RPMI8226 (cell line): ENCODE results near the gene MRE11.
"Not testable (repeated sequence)": the region's sequence is repeated elsewhere in the genome, so short reads cannot be mapped to it uniquely, and the experiment has no call there.

Experiments used
- DNase-seq: peaks from one replicate; pipeline ENCODE4 v3.0.0-alpha.2; 2015

The MRE11 gene

DNA sequence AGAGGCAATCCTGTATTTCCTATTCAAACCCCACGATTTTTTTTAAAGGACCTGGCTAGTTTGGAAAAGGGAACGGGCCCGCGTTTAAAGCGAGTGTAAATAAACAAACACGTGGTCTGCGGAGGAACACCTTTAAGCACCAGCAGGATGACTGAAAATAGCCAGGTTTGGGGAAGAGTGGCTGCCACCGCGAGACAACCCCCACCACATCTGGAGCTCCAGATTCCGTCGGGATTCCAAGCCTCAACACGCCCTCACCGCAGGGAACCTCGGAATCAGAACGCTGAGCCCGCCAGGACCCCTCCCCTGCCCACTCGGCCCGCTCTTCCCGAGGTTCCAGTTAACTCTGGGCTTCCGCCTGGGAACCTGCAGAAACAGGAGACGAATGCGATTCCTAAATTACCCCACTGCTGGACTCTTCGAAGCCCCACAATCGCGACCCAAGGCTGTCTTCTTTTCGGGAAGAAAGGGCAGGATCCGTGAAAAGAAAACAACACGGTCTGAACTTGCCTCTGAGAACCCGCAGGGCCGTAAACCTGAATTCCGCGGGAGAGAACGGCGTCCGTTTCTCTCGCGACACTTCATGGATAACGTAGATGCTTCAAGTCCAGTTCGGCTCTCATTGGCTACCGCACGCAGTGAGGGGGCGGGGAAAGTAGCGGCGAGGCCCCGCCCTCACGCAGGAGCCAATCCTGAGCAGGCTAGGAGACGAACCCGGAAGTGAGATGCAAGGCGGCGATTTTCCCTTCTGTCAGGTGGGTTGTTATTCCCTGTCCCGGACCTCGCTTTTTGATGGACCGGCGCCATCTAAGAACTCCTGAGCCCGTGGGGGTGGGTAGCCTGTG, at the start of gene MRE11, which contains the start of gene ANKRD49:
Gene MRE11, minus strand, starts transcription at position 564 of the 845 bp plus-strand sequence. CDS start 1,043 bp downstream, outside the sequence.
Gene ANKRD49, plus strand, starts transcription at position 704 of the 845 bp plus-strand sequence. CDS start 2,710 bp downstream, outside the sequence.
- DNase-seq = peak; percentile 98

DNA sequence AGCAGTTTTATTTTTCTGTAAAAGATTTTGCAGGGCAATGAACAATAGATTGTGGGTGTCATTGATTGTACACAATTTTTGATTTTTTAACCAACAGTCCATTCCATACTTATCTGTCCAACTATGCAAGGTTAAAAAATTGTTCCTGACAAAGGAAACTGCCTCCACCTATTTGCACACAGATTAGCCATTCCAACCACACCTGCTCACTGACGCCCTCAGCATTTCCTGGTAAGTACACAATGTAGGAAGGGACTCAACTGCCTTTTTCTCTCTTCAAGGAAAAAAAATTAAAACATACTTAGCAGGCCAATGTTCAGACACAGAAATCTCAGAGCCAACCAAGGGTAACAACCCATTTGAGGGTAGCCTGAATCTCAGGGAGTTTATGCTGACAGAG, 45.8 kb upstream of the MRE11 start:
- no peak for DNase-seq

DNA sequence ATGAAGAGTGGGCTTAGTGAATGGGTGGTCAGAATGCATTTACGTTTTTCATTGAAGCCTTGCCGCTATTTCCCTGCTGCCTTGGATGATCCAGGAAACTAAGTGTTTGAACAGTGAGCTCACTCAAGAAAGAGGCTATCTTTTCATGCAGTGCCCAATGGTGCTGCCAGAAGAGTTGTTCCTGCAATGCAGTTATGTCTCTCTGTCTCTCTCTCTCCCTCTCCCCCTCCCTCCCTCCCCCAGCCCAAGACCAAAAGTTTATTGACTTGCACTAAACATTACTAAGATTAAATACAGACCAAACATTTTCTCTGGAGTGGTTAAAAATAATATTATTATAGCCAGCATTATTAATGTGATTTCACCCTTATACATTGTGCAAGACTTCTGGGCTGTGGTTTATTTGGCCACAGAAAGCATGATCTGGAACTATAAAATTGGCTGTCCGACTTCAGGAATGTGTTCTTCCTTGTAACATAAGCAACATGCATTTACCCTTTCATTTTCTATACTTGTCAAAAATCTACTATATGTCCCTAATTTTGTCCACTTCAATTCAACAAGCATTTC, 43.5 kb upstream of the MRE11 start:
- DNase-seq = no peak

DNA sequence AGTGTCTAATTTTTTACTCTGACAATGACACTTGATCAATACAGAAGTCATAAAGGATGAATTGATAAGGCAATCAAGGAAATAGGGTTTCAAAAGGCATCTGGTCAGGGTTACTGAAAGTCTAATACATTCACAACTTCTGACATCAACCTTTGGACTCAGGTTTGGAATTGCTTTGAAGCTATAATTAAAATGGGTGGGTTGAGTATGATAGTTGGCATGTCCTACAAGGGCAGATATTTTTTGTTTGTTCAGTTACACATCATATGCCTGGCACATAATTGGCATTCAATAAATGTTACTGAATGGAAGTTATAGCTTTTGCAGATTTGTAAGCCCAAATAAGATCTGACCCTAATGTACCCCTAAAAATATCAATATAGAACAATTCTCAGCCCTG, 42.7 kb upstream of the MRE11 start:
- no peak for DNase-seq

DNA sequence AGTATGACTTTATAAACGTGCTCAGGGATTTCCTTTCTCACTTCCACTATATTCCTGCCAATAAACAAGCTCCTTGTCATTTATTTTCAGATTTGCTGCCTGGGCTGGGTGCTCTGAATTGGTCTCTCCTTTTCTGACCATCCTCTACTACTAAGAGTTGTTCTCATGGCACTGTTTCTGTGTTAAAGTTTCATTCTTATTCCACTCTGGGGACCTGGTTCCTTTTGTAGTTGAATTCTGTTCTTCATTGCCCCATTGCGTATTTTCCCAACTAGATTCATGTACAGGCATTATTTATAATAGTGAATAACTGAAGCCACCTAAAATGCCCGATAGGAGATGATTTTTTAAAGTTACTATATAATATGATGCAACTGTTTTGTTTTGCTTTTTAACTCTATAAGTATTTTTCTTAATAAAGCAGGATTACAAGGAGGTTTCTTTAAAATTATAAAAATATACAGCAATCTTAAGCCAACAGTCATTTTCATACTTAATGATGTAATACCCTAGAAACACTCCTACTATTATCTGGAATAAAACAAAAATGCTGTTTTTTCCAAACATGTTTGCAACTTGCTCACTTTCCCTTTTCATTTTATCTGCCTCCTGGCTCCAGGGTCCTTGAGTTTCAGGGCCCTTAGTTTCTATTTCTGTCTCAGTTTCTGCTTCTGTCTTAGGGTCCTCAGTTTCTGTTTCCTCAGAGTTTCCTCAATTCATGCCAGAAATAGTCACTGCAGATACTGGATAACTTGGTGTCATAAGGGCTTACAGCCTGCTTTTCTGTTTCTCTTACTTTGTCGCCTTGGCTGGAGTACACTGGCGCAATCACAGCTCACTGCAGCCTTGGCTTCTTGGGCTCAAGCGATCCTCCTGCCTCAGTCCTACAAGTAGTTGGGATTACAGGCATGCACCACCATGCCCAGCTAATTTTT, 40.3 kb upstream of the MRE11 start:
- no peak for DNase-seq

DNA sequence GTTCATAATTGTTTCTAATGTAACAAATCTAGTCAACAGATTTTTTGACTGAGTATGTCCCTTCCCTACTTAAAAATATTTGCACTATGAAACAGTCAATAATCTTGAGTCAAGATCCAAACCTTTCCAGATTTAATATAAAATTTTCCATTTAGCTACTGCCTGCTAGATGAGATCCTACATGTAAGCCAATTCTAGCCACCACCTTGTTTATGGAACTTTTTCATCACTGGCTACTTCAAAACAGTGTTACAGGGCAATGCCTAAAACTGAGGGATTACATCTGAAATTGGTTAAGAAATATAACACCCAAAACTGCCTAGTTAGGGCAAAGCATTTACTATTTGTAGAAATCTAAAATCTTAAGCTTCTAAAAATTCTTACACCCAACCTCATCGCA, 39.6 kb upstream of the MRE11 start:
- DNase-seq = no peak

DNA sequence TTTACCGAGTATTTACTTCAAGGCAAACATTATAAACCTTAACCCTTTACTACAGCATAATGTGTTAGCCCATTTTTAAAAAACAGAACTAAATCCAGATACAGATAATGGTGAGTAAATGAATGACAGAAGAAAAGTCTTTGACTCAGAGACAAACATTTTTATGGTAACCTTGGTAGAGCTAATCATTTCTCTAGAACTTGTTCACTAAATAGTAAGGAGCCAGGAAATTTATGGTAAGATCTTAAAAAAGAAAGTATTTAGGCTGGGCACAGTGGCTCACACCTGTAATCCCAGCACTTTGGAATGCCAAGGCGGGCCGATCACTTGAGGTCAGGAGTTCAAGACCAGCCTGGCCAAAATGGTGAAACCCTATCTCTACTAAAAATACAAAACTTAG, 38.6 kb upstream of the MRE11 start:
- DNase-seq = no peak

DNA sequence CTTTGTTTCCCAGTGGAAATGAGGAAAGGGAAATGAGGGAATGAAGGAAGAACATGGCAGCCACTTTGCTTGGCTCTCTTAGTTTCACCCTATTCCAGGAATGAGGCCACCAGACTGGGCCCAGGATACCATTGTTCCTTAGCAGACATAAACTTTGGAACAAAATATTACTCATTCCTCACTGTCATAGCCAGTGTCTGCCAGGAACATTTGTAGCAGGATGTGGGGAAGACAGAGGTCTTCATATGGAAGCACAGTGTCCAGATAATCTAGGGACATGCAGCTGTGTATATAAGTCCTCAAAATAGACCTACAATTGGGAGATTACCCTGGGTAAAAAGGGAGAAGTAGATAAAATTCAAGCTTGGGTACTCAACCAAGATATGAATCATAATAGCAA, 34.9 kb upstream of the MRE11 start:
- DNase-seq = no peak

DNA sequence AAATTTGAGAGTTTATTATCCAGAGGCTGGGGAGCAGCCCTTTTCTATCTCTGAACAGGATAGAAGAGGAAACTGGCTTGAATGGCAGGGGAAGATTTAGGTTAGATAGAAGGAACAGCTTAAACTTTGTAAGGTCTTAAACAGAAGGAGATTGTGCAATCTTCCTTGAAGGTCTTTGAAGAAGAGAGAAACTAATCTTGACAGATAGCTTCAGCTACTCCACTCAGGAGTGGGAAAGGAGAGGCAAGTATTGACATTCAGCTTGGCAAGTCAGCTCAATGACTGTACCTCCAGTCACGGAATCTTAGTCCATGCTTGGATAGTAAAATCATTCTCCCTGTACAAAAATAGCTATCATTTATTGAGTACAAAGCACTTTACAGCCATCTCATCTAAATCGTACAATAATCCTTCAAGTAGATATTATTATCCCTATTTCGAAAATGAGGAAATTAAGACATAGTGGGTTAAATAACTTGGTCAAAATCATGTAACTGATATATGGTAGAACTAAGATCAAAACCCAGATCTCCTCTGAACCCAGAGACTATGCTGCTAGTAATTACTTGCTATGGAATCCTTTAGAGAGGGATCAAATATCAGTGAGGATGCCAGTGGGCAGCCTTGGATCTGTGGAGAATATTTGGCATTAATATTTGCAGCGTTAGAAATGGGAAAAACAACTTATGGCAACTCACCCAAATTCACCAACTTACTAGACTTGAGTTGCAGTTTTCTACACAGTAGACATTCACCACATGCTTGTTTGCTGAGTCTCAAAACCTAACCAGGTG, 33.2 kb upstream of the MRE11 start:
- DNase-seq = no peak

DNA sequence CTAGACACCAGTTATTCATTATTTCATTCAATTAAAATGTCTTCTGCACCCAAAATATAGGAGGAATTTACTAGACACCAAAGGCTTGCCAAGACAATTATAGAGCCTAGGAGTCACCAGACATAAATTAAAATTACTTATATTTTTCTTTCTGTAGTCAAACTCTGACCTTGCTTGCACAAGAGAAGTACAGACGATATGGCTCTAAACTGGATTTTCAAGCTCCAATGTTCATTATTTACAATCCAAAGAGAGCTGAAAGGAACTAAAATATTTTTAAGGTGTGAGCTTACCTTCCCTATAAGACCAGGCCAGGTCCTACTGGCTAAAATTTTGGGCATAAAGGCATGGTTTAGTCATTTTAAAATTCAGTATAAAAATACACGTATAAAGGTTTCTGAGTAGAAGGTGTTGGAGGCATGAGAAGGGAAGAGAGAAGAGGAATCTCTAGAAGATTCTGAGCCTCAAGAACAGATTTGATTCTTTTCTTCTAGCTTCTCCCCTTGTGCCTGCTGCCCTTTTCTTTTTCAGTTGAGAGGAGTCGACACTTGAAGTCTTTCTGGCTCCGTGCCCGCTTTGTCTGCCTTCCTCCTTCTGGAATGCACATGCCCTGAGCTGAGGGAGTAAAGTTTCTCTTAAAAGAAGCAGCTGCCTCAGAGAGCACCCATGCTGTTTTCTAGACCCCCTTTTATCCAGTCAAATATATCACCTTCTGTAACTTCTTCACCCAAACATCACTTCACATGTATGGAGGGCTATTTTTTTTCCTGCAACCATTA, 32.1 kb upstream of the MRE11 start:
- DNase-seq = peak; percentile 45

DNA sequence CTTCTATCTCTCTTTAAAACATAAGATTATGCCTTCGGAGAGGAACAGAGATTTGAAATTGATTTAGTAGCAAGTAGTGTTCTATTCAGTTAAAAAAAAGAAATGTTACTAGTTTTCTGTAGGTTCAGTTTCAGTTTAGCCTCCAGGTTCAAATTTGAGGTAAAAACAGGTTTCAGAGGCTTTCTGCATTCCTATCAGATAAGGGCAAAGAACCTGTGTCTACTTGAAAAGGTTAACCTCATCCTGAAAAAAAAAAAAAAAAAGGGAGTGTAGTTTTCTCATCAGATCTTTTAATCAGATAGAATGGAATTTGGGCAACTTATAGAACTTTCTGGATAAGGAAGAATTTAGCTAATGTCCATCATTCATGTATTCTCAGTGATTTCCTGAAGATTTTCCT, 30.7 kb upstream of the MRE11 start:
- no peak for DNase-seq

DNA sequence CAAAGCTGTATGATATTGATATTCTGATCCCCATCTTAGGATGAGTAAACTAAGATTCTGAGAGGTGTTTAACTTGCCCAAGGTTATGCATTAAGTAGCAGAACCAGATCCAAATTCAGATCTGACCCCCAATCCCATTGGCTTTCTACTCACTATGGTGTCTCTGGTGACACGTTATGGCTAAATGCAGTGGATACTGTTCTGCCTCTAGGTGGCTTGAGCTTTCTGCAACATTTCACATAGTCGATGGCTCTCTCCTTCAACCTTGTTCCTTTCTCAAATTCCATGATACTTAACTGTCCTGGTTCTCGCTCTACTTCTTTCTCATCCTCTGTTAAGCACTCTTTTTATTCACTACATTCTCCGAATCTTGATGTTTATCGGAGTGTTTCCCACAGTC, 28.0 kb upstream of the MRE11 start:
- DNase-seq = no peak

DNA sequence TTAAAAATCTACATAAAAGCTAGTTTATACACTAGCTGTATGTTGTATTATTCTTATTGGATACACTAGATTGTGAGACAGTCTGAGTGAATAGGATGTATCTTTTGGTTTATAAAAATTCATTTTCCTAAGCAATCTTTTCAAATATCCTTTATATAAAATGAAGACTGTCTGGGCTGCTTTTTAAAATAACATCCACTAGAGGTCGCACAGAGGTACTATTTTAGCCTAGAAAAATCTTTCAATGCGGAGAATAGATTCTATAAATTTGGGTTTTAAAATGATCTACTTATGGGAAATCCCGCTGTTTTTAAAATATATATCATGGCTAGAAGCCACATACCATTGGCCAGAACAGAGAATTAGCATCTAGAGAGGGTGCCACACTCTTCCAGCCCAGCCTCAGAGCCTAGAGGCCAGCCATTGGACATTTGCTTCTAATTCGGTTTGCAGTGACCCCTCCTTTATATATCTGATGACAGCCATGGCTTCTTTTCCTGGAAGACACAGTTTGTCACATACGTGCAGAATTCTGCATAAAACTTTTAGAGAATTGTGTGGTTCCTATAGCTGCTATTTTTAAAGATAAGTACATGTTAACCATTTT, 25.9 kb upstream of the MRE11 start:
- DNase-seq = peak; percentile 49

DNA sequence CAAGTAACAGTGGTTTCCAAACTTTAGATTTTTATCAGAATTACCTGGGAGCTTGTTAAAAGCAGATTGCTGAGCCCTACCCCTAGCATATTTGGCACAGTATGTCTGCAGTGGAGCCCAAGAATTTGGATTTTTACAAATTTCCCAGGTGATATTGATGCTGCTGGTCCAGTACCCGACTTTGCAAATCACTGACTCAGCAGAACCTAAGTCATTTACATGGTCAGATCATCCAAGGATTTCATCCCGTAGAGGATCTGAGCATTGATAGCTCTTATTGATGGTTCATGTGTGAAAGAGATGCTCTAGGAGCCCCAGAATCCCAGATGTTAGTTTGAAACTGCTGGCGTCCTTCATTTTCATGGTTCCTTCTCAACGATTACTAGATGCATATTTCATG, 24.7 kb upstream of the MRE11 start:
- DNase-seq = no peak

DNA sequence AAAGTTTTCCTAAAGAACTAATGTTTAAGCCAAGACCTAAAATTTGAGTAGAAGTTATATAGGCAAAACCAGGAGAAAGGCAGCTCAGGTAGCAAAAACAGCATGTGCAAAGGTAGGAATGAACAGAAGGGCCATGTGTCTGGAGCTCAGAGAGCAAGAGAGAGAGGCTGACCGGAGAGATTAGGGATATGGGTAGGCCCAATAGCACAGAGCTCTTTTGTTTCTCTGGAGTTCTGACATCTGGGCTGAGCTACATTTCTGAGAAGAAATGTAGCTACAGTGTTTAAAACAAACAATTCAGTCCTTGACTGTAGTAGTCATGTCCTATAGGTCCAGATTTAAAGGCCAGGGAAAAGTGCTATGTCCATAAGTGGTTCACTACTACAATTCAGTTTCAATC, 23.1 kb upstream of the MRE11 start:
- DNase-seq = no peak

DNA sequence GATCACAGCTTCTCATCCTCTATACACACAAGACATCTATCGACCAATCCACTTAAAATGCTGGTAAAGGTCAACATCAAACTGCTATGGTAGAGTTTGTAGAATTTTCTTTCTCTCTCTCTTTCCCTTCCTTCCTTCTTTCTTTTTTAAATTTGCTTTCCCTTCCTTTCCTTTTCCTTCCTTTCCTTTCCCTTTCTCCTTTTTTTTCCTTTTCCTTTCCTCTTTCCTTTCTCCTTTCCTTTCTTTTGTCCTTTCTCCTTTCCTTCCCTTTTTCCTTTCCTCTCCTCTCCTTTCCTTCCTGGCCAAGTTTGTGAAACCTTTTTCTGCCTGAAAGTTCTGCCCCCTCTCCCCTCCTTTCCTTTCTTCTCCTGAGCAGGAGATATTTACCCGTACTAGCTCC, 21.8 kb upstream of the MRE11 start:
- DNase-seq = no peak

DNA sequence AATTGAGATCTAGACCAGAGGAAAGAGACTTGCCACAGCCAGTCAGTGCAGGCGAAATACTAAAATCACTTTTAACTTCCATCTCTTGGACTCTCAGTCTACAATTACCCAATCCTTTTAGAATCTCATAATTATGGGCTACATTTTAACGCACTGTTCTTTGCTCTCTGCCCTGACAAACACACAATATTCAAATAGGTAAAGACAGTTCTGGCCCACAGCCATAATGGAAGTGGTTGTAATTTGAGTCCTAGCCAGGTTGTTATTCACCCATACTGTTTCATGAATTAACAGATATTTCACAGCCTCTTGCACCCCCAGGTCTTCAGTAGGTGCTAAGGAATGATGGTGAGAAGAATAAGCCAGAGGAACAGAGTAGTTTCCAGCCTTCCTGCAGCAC, 19.4 kb upstream of the MRE11 start:
- DNase-seq = no peak

DNA sequence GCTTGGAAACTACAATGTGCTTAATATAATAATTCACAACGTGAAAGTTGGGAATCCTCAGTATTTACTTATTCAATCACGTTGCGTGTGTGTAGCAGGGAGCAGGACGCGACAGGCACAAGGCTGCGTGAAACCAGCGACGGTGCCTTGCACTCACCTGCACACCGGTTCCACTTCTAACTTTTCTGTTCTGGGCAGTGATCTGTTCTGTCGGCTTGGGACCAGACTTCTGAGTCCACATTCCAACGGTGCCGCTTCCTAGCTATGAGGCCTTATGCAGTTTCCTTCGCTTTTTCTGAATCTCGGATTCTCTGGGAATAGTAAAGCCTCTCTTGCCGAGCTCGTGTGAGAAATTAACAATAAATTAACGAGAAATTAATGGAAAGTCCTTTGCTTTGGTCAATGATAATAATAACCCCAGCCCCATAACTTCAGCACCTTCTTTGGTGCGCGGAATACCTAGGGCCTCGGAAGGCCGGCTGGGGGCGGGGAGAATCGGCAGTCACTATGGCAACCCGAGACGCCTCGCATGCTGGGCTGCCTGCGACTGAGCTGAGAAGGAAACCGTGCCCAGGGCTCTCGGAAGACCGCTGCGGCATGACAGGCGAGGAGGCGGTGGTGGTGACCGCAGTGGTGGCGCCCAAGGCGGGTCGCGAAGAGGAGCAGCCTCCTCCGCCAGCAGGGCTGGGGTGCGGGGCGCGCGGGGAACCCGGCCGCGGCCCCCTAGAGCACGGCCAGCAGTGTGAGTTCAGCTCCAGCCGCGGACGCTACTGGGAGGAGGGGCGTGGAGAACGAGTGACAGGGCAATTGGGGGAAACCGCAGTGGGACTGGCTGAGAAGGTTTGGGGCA, 18.5 kb upstream of the MRE11 start, which contains the start of gene C11orf97:
Gene C11orf97, plus strand, starts transcription at position 530 of the 850 bp plus-strand sequence. Its CDS starts 68 bp downstream, at position 598.
- peak; percentile 54 for DNase-seq

DNA sequence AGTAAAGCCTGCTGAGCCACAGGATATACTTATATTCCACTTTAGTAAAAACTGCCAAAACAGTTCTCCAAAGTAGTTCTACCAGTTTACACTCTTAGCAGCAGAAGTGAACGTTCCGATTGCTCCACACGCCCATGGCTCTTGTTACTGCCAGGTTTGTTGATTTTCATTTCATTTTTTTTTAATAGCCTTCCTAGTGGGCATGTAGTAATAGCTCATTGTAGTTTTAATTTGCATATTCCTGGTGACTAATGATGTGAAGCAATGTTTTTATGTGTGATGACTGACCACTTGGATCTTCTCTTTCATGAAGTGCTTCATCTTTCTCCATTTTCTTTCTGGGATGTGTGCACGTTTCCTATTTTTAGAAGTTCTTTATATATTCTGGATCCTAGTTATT, 13.8 kb upstream of the MRE11 start:
- no peak for DNase-seq

DNA sequence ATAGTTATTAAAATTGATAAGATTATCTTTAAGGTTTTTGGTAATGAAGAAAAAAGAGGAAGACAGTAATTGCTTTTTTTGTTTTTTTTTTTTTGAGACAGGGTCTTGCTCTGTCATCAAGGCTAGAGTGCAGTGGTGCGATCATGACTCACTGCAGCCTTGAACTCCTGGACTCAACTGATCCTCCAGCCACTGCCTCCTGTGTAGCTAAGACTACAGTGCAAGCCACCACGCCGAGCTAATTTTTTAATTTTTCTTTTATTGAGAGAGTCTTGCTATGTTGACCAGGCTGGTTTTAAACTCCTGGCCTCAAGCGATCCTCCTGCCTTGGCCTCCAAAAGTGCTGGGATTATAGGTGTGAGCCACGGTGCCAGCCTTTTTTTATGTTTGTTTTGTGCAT, 12.9 kb upstream of the MRE11 start:
- DNase-seq = not testable (repeated sequence)
